ENCODE measurements around the gene TAF4. TPM values are rescaled to one million over a fixed set of nuclear protein-coding genes. Genes with fewer than 3 reads are reported as not detected.

Gene TAF4
- total and polyA plus RNA-seq, 2 of the 13 experiments (the other 11 are each of a cell fraction or from before 2014, with no cell fraction given): 5.9 to 12.0 TPM

- intact Hi-C loops (cut with micrococcal nuclease; ENCODE audit: unreplicated experiment) (no loop called here), in situ Hi-C loops (cut with HindIII; ENCODE audit: extremely low pct_ligation_motif_present, low pct_unique_long_range_greater_than_20kb) (no loop called here)
- Histone ChIP-seq H3K27ac (ENCODE audit: extremely low read length, insufficient read depth, low read length) (no peak overlapping the region), H3K4me2 (ENCODE audit: low read depth, low read length) (no peak overlapping the region), H2AFZ (ENCODE audit: low read length) (no peak overlapping the region), H3K79me2 (ENCODE audit: insufficient read depth, low read length) (no peaks in the 10 kb centered on the region), H3K4me1 (ENCODE audit: insufficient read depth, low read length) (peaks cover 11% of the 10 kb centered on the region), H4K20me1 (ENCODE audit: insufficient read depth, low read length) (no peaks in the 10 kb centered on the region), H3K36me3 (replicated peaks in 1 of 2; ENCODE audit: control insufficient read depth in 1 of 2, insufficient read depth in 2 of 2, low read length in 2 of 2) (no peaks in the 10 kb centered on the region), H3K27me3 (ENCODE audit: control insufficient read depth in 1 of 2, insufficient read depth in 2 of 2, low read length in 2 of 2) (peaks cover 8 to 57% of the 10 kb centered on the region in 2 experiments; a peak in 3 of 5 replicates), H3K9me3 (ENCODE audit: low read length) (no peaks in the 10 kb centered on the region), H3K4me3 (replicated peaks in 1 of 3; ENCODE audit: insufficient read depth in 1 of 3, low read depth in 2 of 3, low read length in 3 of 3) (no peak overlapping the region), H3K9ac (ENCODE audit: insufficient read depth, low read depth, low read length) (no peak overlapping the region)
- ChIA-PET POLR2A (no interaction called here), CTCF (ENCODE audit: low intra/inter-chr PET ratio, low total read pairs) (no interaction called here)
- no peak for ATAC-seq
- no TSS peak for BruUV-seq (replicated peaks)
- TF ChIP-seq ZNF710 (CRISPR knock-in tag; IDR thresholded peaks at IDR 0.05; ENCODE audit: borderline replicate concordance) (peak; percentile 83; the same call in 1 of the 2 replicates), CREBL2 (CRISPR knock-in tag; IDR thresholded peaks at IDR 0.05; ENCODE audit: borderline replicate concordance) (0 out of 2 replicates have a peak, but pooled peaks have one; percentile 28), HNF4A (CRISPR knock-in tag; IDR thresholded peaks at IDR 0.05) (peak; percentile 70), ZSCAN25 (CRISPR knock-in tag; IDR thresholded peaks at IDR 0.05) (peak; percentile 33; the same call in 1 of the 2 replicates), ZNF720 (CRISPR knock-in tag; IDR thresholded peaks at IDR 0.05) (no peak), GABPB1 (CRISPR knock-in tag; IDR thresholded peaks at IDR 0.05) (no peak), ZNF121 (CRISPR knock-in tag; IDR thresholded peaks at IDR 0.05) (0 out of 2 replicates have a peak, but pooled peaks have one; percentile 19), TRIM22 (IDR thresholded peaks at IDR 0.05) (peak; percentile 79; the same call in 1 of the 2 replicates), ZUFSP (CRISPR knock-in tag; IDR thresholded peaks at IDR 0.05; ENCODE audit: borderline replicate concordance) (no peak), PHB2 (IDR thresholded peaks at IDR 0.05; ENCODE audit: partially characterized antibody) (peak; percentile 41), ZNF512 (CRISPR knock-in tag; IDR thresholded peaks at IDR 0.05) (peak; percentile 74; the same call in 1 of the 2 replicates), ZNF891 (CRISPR knock-in tag; IDR thresholded peaks at IDR 0.05) (no peak), SOX6 (IDR thresholded peaks at IDR 0.05) (peak; percentile 21; the same call in 1 of the 2 replicates), SOX6 (CRISPR knock-in tag; IDR thresholded peaks at IDR 0.05) (no peak), SAP130 (CRISPR knock-in tag; IDR thresholded peaks at IDR 0.05; ENCODE audit: low read depth) (no peak), SALL1 (CRISPR knock-in tag; IDR thresholded peaks at IDR 0.05) (no peak), ZNF205 (CRISPR knock-in tag; IDR thresholded peaks at IDR 0.05) (no peak), NR3C1 (CRISPR knock-in tag; IDR thresholded peaks at IDR 0.05) (no peak), FOXK2 (IDR thresholded peaks at IDR 0.05) (0 out of 2 replicates have a peak, but pooled peaks have one; percentile 22)
- DNase-seq (ENCODE audit: low spot score): no peak
- WGBS (ENCODE audit: low lambda C conversion rate): 43% methylated on average over 5 of the region's 5 CpGs
- FAIRE-seq: no peak
Measured at GRCh38 chr20:62083312-62083711, 17.6 kb upstream of the TAF4 start.

All from HepG2 (cell line).